AG08395 (cell line): Measurements from ENCODE around the gene CAMP.
A peak's percentile ranks its signal among the peaks of the same experiment; 100 is the strongest.
"Not testable (repeated sequence)": the region's sequence is repeated elsewhere in the genome, so short reads cannot be mapped to it uniquely, and the experiment has no call there.

Experiments used
- DNase-seq: peaks from one replicate; pipeline ENCODE4 v3.0.0; 2012; ENCODE audit warnings: mixed read lengths, low spot score

Gene CAMP

GRCh38 chr3:48256557-48256956 lies 33.3 kb downstream of the CAMP start:
- no peak for DNase-seq

- no peak for DNase-seq
These were observed 35.2 kb downstream of the CAMP start for GRCh38 chr3:48258530-48258929.

GRCh38 chr3:48267782-48268181 lies 44.5 kb downstream of the CAMP start:
- no peak for DNase-seq

- DNase-seq = no peak
These were observed 45.2 kb downstream of the CAMP start for GRCh38 chr3:48268381-48268935.

- no peak for DNase-seq
These were observed 45.8 kb downstream of the CAMP start for GRCh38 chr3:48268936-48269561.

- no peak for DNase-seq
These were observed 46.3 kb downstream of the CAMP start for GRCh38 chr3:48269592-48269991.

- DNase-seq = no peak
These were observed 47.0 kb downstream of the CAMP start for GRCh38 chr3:48270306-48270705.

- not testable (repeated sequence) for DNase-seq
These were observed 47.9 kb downstream of the CAMP start for GRCh38 chr3:48271223-48271622.

GRCh38 chr3:48271763-48272498 lies 48.6 kb downstream of the CAMP start:
- no peak for DNase-seq

GRCh38 chr3:48273594-48274211 lies 50.4 kb downstream of the CAMP start:
- DNase-seq = peak; percentile 72

GRCh38 chr3:48274452-48274851 lies 51.2 kb downstream of the CAMP start:
- no peak for DNase-seq
